ENCODE measurements around the gene GLB1L2.
"Not testable (repeated sequence)": the region's sequence is repeated elsewhere in the genome, so short reads cannot be mapped to it uniquely, and the experiment has no call there.

The GLB1L2 gene

DNA sequence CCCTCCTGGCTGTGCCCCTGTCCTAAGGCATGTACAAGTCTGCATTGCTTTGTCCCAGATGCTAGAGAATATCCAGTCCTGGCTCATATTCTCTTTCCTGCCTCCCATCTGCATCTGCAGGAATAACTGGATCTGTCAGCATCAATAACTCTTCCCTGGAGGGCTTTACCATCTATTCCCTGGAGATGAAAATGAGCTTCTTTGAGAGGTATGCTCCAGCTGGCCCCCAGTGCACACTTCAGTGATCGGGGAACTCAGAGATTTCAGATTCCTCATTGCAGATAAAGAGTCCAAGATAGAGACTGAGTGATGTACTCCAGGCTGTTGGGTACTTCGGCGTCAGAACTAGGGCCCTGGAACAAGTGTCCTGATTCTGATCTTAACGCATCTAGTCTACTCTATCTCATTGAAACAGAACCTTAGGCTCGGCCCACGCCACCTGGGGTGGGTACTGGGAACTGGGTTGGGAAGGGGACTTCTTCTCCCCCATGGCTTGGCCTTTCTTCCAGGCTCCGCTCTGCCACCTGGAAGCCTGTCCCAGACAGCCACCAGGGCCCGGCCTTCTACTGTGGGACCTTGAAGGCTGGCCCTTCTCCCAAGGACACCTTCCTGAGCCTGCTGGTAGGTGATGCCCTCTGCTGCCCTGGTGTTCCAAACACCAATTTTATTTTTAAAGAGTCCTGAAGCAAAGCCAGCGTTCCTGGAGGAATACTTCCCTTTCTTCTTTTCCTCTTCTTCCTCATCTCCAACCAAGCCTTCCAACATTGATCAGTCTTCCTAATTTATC is 17.8 kb upstream of the GLB1L2 start:
- TF ChIP-seq POLR2A (IDR thresholded peaks at IDR 0.05; ENCODE audit: extremely low read depth, insufficient read length), result no peak
- H3K4me3 ChIP-seq (ENCODE audit: low read depth, low read length), result no peak overlapping the region
- DNase-seq (ENCODE audit: low read depth), result no peak

DNA sequence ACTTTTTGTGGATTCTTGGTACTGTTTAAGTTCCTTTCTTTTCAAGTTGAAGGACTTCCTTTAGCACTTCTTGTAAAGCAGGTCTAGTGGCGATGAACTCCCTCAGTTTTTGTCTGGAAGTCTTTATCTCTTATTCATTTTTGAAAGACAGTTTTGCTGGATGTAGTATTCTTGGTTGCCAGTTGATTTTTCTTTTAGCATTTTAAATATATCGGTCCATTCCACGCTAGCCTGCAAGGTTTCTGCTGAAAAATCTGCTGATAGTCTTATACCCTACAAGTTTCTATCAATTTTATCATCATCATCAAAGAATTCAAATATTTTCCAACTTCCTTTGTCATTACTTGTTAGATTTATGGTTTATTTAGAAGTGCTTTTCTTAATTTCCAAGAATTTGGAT is 14.7 kb upstream of the GLB1L2 start:
- TF ChIP-seq, protein P1, sequence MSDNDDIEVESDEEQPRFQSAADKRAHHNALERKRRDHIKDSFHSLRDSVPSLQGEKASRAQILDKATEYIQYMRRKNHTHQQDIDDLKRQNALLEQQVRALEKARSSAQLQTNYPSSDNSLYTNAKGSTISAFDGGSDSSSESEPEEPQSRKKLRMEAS (IDR thresholded peaks at IDR 0.05; ENCODE audit: low read depth, low read length), result no peak
- TF ChIP-seq, protein P2, sequence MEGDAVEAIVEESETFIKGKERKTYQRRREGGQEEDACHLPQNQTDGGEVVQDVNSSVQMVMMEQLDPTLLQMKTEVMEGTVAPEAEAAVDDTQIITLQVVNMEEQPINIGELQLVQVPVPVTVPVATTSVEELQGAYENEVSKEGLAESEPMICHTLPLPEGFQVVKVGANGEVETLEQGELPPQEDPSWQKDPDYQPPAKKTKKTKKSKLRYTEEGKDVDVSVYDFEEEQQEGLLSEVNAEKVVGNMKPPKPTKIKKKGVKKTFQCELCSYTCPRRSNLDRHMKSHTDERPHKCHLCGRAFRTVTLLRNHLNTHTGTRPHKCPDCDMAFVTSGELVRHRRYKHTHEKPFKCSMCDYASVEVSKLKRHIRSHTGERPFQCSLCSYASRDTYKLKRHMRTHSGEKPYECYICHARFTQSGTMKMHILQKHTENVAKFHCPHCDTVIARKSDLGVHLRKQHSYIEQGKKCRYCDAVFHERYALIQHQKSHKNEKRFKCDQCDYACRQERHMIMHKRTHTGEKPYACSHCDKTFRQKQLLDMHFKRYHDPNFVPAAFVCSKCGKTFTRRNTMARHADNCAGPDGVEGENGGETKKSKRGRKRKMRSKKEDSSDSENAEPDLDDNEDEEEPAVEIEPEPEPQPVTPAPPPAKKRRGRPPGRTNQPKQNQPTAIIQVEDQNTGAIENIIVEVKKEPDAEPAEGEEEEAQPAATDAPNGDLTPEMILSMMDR (IDR thresholded peaks at IDR 0.05; ENCODE audit: low read depth, low read length), result no peak
- TF ChIP-seq MYC (IDR thresholded peaks at IDR 0.05; ENCODE audit: low read depth, low read length), result no peak
- TF ChIP-seq POLR2A (IDR thresholded peaks at IDR 0.05; ENCODE audit: extremely low read depth, insufficient read length), result no peak
- H3K4me3 ChIP-seq (ENCODE audit: low read depth, low read length), result no peak overlapping the region
- no peak for DNase-seq (ENCODE audit: low read depth)

DNA sequence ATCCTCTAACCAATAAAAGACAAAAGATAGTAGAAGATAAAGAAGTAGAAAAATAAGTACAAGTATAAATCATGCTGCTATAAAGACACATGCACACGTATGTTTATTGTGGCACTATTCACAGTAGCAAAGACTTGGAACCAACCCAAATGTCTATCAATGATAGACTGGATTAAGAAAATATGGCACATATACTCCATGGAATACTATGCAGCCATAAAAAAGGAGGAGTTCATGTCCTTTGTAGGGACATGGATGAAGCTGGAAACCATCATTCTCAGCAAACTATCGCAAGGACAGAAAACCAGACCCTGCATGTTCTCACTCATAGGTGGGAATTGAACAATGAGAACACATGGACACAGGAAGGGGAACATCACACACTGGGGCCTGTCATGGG is 10.4 kb upstream of the GLB1L2 start:
- H3K4me3 ChIP-seq (ENCODE audit: low read depth, low read length); DNase-seq (ENCODE audit: low read depth): not testable (repeated sequence)

DNA sequence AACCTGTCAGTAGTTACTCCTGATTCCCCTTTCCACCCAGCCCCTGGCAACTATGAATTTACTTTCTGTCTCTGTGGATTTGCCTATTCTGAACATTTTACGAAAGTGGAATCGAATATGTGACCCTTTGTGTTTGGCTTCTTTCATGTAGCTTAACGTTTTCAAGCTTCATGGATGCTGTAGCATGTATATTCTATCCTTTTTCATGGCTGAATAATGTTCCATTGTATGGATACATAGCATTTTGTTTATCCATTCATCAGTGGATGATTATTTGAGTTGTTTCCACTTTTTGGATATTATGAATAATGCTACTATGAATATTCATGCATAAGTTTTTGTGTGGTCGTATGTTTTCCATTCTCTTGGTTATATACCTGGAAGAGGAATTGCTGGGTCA is 9.2 kb upstream of the GLB1L2 start:
- TF ChIP-seq, protein P2 (IDR thresholded peaks at IDR 0.05; ENCODE audit: low read depth, low read length), result no peak
- TF ChIP-seq POLR2A (IDR thresholded peaks at IDR 0.05; ENCODE audit: extremely low read depth, insufficient read length) (no peak), MYC (IDR thresholded peaks at IDR 0.05; ENCODE audit: low read depth, low read length) (no peak)
- TF ChIP-seq, protein P1 (IDR thresholded peaks at IDR 0.05; ENCODE audit: low read depth, low read length), result no peak
- no peak overlapping the region for H3K4me3 ChIP-seq (ENCODE audit: low read depth, low read length)
- DNase-seq (ENCODE audit: low read depth), result no peak

DNA sequence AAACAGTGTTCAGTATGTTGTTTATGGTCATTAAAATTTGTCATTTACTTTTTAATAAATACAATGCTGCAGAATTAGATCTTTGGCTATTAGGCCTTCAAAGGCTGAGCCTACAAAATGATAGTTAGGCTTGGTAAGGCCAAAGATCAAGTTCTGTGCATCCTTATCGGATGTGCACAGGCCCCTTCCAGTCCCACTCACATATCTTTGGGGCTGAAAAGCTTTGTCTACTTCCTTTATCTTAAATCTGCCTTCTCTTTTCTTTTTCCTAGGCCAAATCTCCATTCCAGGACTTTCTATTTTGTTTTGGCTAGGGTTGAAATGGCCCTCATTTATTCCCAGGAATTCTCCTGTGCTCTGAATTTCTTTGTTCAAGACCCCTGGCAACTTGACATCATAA is 3.4 kb upstream of the GLB1L2 start:
- TF ChIP-seq POLR2A (IDR thresholded peaks at IDR 0.05; ENCODE audit: extremely low read depth, insufficient read length) (no peak), MYC (IDR thresholded peaks at IDR 0.05; ENCODE audit: low read depth, low read length) (no peak)
- TF ChIP-seq, protein P2 (IDR thresholded peaks at IDR 0.05; ENCODE audit: low read depth, low read length), result no peak
- TF ChIP-seq, protein P1 (IDR thresholded peaks at IDR 0.05; ENCODE audit: low read depth, low read length), result no peak
- H3K4me3 ChIP-seq (ENCODE audit: low read depth, low read length), result no peak overlapping the region
- no peak for DNase-seq (ENCODE audit: low read depth)

DNA sequence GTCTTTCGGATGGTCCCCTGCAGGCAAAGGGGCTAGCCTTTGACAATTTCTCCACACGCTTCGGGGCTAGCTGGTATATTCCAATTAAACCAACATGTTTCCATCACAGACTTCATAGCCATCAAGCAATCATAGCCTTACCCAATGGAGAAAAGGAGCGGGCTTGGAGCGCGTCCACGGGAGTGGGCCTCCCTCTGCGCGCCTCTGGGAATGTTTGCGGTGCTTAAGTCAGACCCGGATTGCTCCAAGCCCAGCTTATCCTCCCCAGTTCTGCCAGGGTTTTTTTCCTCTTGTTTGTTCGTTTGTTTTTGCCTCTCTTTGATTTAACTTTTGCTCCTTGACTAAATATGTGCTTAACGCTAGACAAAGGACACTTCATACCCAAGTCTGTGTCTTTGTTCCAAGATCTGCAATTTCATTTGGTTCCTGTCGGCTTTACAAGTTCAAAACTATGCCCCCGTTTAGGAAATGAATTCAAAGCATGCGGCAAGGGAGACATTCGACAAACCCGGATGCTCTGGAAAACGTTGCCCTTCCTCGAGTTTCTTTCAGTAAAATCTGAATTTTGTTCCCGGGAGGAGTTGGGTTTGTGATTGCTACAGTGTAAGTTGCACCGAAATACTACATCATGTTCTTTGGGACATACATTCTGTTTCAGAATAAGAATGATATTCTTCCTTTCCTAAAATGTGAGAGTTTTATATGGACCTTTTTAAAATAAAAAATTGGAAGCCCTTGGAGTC is 1.0 kb upstream of the GLB1L2 start:
- no peak for DNase-seq (ENCODE audit: low read depth)
- TF ChIP-seq, protein P2 (IDR thresholded peaks at IDR 0.05; ENCODE audit: low read depth, low read length), result no peak
- no peak for TF ChIP-seq MYC (IDR thresholded peaks at IDR 0.05; ENCODE audit: low read depth, low read length)
- TF ChIP-seq POLR2A (IDR thresholded peaks at IDR 0.05; ENCODE audit: extremely low read depth, insufficient read length), result no peak
- TF ChIP-seq, protein P1 (IDR thresholded peaks at IDR 0.05; ENCODE audit: low read depth, low read length), result no peak
- no peak overlapping the region for H3K4me3 ChIP-seq (ENCODE audit: low read depth, low read length)

Measured in NB4 (cell line).